Measurements from ENCODE around the gene NFASC. TPM values are rescaled to one million over a fixed set of nuclear protein-coding genes. Genes with fewer than 3 reads are reported as not detected.
A peak's percentile ranks its signal among the peaks of the same experiment; 100 is the strongest.

NFASC gene
- total RNA-seq, 1 experiment from 2014 or later: 20.1 TPM

DNA sequence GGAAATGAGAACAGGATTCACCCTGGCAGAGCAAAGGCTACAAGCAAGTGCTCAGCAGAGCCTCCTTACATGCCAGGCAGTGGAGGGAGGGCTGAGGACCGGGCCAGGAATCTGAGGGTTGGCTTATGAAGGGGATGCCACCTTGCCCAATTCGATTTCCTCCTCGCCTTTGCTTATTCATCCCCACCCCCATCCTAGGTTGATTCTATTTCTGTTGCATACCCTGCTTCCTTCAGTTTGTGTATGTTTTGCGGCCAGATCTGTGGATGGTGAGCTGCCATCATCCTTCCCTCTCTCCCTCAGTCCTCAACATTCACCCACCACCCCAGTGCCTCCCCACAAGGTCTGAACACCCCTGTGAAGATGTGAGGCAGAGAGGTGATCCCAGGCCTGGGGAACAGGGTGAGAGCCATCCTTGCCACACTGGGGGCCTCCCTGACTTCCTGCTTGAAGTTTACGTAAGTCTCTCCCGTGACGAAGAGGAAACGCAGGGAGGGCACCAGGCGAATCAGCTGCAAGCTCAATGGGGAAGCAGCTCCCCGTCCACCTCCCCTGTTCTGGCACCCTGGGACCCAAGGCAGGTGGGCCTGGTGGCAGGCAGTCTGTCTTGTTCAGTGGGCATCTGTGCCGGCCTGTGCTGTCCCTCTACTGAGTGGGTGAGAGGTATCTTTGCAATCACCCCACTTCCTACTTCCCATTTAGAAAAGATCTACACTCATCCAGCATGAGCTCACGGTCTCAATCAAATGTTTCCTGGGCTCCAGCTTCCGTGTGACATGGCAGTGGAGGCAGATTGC, 121.7 kb downstream of the NFASC start:
- ChIA-PET CTCF (interaction anchor here (0.9 to 18.7 kb wide), 6 partner anchors 10 to 262 kb away, joined by 3 to 648 read pairs (median 4); no protein-coding TSS in a partner anchor), POLR2A (interaction anchor here (0.5 kb wide), 1 partner anchor 182 kb away, joined by 5 read pairs; no protein-coding TSS in a partner anchor)
- Mint-ChIP-seq H3K27ac (no peak overlapping the region), H3K4me3 (no peak overlapping the region), H3K4me1 (peaks cover 35% of the 10 kb centered on the region), H3K27me3 (ENCODE audit: low read depth) (peaks cover 20% of the 10 kb centered on the region), H3K9me3 (no peaks in the 10 kb centered on the region), H3K36me3 (peaks cover 5% of the 10 kb centered on the region; the same call in 1 of the 2 replicates)
- TF ChIP-seq, protein P1, sequence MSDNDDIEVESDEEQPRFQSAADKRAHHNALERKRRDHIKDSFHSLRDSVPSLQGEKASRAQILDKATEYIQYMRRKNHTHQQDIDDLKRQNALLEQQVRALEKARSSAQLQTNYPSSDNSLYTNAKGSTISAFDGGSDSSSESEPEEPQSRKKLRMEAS (CRISPR knock-in tag; IDR thresholded peaks at IDR 0.05): no peak
- TF ChIP-seq, protein P2, sequence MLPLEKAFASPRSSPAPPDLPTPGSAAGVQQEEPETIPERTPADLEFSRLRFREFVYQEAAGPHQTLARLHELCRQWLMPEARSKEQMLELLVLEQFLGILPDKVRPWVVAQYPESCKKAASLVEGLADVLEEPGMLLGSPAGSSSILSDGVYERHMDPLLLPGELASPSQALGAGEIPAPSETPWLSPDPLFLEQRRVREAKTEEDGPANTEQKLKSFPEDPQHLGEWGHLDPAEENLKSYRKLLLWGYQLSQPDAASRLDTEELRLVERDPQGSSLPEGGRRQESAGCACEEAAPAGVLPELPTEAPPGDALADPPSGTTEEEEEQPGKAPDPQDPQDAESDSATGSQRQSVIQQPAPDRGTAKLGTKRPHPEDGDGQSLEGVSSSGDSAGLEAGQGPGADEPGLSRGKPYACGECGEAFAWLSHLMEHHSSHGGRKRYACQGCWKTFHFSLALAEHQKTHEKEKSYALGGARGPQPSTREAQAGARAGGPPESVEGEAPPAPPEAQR (CRISPR knock-in tag; IDR thresholded peaks at IDR 0.05): no peak
- TF ChIP-seq NFATC4 (CRISPR knock-in tag; IDR thresholded peaks at IDR 0.05) (no peak), ZBTB21 (CRISPR knock-in tag; IDR thresholded peaks at IDR 0.05; ENCODE audit: borderline replicate concordance) (no peak)
- ATAC-seq (no peak), DNase-seq (ENCODE audit: low spot score) (no peak)

- Mint-ChIP-seq H3K4me1 (peaks cover 35% of the 10 kb centered on the region), H3K36me3 (peaks cover 5% of the 10 kb centered on the region; the same call in 1 of the 2 replicates), H3K27me3 (ENCODE audit: low read depth) (peaks cover 20% of the 10 kb centered on the region), H3K4me3 (no peak overlapping the region), H3K27ac (peak overlapping the region; percentile 12; the same call in 1 of the 2 replicates), H3K9me3 (no peaks in the 10 kb centered on the region)
- ATAC-seq (no peak), DNase-seq (ENCODE audit: low spot score) (no peak)
- POLR2A ChIA-PET: interaction anchor here (0.5 kb wide), 1 partner anchor 182 kb away, joined by 5 read pairs; no protein-coding TSS in a partner anchor
- CTCF ChIA-PET: interaction anchor here (0.9 to 18.7 kb wide), 5 partner anchors 10 to 261 kb away, joined by 3 to 648 read pairs (median 4); no protein-coding TSS in a partner anchor
- TF ChIP-seq, protein P3, sequence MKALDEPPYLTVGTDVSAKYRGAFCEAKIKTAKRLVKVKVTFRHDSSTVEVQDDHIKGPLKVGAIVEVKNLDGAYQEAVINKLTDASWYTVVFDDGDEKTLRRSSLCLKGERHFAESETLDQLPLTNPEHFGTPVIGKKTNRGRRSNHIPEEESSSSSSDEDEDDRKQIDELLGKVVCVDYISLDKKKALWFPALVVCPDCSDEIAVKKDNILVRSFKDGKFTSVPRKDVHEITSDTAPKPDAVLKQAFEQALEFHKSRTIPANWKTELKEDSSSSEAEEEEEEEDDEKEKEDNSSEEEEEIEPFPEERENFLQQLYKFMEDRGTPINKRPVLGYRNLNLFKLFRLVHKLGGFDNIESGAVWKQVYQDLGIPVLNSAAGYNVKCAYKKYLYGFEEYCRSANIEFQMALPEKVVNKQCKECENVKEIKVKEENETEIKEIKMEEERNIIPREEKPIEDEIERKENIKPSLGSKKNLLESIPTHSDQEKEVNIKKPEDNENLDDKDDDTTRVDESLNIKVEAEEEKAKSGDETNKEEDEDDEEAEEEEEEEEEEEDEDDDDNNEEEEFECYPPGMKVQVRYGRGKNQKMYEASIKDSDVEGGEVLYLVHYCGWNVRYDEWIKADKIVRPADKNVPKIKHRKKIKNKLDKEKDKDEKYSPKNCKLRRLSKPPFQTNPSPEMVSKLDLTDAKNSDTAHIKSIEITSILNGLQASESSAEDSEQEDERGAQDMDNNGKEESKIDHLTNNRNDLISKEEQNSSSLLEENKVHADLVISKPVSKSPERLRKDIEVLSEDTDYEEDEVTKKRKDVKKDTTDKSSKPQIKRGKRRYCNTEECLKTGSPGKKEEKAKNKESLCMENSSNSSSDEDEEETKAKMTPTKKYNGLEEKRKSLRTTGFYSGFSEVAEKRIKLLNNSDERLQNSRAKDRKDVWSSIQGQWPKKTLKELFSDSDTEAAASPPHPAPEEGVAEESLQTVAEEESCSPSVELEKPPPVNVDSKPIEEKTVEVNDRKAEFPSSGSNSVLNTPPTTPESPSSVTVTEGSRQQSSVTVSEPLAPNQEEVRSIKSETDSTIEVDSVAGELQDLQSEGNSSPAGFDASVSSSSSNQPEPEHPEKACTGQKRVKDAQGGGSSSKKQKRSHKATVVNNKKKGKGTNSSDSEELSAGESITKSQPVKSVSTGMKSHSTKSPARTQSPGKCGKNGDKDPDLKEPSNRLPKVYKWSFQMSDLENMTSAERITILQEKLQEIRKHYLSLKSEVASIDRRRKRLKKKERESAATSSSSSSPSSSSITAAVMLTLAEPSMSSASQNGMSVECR (CRISPR knock-in tag; IDR thresholded peaks at IDR 0.05; ENCODE audit: borderline replicate concordance): no peak
- TF ChIP-seq ATF1 (CRISPR knock-in tag; IDR thresholded peaks at IDR 0.05): no peak
- no peak for TF ChIP-seq RELA (CRISPR knock-in tag; IDR thresholded peaks at IDR 0.05; ENCODE audit: borderline replicate concordance)
- no peak for TF ChIP-seq ZNF263 (CRISPR knock-in tag; IDR thresholded peaks at IDR 0.05; ENCODE audit: low read depth)
- TF ChIP-seq ETV6 (CRISPR knock-in tag; IDR thresholded peaks at IDR 0.05): no peak
- no peak for TF ChIP-seq SOX15 (CRISPR knock-in tag; IDR thresholded peaks at IDR 0.05)
- TF ChIP-seq ZNF281 (CRISPR knock-in tag; IDR thresholded peaks at IDR 0.05): no peak
- TF ChIP-seq ZNF532 (CRISPR knock-in tag; IDR thresholded peaks at IDR 0.05; ENCODE audit: borderline replicate concordance): no peak
- no peak for TF ChIP-seq SP1 (CRISPR knock-in tag; conservative IDR thresholded peaks at IDR 0.05)
- TF ChIP-seq, protein P4, sequence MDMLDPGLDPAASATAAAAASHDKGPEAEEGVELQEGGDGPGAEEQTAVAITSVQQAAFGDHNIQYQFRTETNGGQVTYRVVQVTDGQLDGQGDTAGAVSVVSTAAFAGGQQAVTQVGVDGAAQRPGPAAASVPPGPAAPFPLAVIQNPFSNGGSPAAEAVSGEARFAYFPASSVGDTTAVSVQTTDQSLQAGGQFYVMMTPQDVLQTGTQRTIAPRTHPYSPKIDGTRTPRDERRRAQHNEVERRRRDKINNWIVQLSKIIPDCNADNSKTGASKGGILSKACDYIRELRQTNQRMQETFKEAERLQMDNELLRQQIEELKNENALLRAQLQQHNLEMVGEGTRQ (CRISPR knock-in tag; IDR thresholded peaks at IDR 0.05): no peak
- TF ChIP-seq MXD4 (CRISPR knock-in tag; IDR thresholded peaks at IDR 0.05; ENCODE audit: borderline replicate concordance): no peak
- TF ChIP-seq TEAD1 (CRISPR knock-in tag; IDR thresholded peaks at IDR 0.05): no peak
- TF ChIP-seq HMGA2 (CRISPR knock-in tag; IDR thresholded peaks at IDR 0.05): no peak
- TF ChIP-seq TP53 (CRISPR knock-in tag; IDR thresholded peaks at IDR 0.05): no peak
Observed at GRCh38 chr1:204992998-204993314, 122.3 kb downstream of the NFASC start.

Measured in WTC11 (cell line).